GM03348 (cell line): ENCODE data around the gene SLC4A2.

Experiments
- DNase-seq: peaks from one replicate; pipeline ENCODE4 v3.0.0; 2012; ENCODE audit warnings: low spot score

SLC4A2 gene

DNA sequence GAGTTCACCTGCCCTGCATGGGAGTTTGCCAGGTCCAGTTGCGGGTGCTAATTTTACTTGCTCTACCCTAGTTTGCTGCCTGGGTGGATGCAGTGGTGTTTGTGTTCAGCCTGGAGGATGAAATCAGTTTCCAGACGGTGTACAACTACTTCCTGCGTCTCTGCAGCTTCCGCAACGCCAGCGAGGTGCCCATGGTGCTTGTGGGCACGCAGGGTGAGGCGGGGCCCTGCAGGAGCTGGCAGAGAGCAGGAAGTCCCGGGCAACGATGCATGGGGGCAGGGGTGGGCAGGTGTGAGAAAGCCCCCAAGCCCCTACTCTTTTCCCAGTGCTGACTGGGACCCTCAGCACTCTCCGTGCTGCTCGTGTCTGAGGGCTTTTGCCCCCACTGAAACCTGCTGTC, 58.2 kb downstream of the SLC4A2 start:
- DNase-seq: no peak

DNA sequence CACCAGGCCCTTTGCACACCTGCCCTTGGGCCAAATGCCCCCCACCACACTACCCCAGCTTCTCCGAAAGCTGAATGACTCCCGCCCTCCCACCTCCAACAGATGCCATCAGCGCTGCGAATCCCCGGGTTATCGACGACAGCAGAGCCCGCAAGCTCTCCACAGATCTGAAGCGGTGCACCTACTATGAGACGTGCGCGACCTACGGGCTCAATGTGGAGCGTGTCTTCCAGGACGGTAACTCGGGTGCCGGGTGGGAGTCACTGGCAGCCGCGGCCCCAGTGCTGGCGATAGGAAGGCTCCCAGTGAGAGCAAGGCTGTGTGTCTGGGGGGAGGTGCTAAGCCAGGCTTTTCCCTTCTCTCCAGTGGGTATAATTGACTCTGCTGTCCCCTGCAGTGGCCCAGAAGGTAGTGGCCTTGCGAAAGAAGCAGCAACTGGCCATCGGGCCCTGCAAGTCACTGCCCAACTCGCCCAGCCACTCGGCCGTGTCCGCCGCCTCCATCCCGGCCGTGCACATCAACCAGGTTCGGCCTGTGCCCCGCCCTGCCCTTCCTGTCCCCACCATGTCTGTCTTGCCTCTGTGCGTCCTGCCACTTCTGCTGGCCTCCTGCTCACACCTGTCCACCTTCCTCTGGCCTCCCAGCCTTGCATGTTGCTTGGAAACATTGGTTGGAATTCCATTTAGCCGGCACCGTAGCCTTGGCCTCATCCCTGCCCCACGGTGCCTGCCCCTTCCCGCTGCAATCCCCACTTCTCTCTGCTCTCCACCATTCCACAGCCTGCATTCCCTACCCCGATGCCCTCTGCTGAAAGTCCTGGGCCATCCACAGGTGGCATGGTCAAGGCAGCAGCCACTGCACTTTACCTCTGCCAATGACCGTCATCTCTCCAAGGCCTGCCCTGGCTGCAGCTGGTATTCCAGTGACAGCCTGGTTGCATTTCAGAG, 59.0 kb downstream of the SLC4A2 start:
- DNase-seq: no peak

DNA sequence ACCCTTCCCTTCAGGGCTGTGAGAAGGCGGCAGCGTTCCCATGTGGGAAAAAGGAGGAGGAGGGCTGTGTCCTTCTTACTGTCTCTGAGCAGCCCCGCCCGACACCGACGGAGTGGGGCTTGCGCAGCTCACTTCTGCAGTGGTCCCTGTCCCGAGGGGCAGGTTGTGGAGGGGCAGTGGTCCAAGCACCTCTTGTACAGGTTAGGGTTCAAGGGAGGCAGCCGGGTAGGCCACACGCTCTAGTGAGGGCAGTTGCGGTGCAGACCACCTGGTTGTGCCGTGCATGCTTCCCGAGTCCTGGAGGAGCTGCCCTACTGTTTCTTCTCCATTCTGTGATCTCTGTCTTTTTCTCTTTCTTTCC, 59.6 kb downstream of the SLC4A2 start:
- DNase-seq: no peak

DNA sequence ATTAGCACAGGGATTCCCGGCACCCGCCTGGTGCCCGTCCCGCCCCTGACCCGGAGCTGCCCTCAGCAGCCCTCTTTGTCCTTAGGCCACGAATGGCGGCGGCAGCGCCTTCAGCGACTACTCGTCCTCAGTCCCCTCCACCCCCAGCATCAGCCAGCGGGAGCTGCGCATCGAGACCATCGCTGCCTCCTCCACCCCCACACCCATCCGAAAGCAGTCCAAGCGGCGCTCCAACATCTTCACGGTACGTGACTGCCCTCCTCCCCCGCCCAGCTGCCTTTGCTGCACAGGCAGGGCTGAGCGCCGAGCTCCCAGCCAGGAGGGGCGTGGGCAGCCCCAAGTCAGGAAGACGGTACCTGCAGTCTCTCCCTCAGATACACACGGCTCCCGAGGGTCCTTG, 60.5 kb downstream of the SLC4A2 start:
- no peak for DNase-seq

DNA sequence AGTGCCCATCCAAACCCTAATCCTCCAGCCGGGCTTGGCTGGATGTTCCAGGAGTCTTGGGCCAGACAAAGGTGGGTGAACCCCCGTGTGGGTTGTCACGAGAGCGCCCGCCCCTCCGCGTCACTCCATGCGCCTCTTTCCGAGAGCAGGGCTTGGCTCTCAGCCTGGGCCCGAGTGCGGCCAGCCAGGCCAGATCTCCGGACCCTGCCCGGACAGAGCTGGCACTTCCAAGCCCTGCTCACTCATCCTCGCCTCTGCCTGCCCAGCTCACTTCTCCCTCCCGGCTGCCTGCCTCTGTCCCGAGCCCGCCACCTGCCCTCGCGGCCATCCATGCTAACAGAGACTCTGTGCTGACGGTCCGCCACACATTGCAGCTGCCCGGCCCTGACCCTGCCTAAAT, 61.5 kb downstream of the SLC4A2 start:
- DNase-seq: no peak

GRCh38 chr7:151121380-151122170, 62.2 kb downstream of the SLC4A2 start:
- DNase-seq: no peak

DNA sequence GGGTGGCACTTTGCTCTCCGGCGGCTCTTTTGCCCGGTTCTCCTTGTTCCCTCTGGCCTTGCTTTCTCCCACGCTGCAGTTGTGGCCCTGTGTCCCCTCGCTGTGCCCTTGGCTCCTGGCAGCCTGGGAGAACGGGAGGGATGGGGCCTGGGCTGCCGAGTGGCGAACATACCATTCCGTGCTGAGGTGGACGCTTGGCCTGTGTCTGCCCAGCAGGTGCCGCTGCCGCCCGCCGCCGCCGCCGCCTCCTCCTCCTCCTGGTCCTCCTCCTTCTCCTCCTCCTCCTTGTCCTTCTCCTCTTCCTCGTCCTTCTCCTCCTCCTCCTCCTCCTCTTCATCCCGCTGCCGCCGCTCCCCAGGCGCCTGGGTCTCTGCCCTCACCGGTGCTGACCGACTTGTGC, 62.9 kb downstream of the SLC4A2 start:
- no peak for DNase-seq

DNA sequence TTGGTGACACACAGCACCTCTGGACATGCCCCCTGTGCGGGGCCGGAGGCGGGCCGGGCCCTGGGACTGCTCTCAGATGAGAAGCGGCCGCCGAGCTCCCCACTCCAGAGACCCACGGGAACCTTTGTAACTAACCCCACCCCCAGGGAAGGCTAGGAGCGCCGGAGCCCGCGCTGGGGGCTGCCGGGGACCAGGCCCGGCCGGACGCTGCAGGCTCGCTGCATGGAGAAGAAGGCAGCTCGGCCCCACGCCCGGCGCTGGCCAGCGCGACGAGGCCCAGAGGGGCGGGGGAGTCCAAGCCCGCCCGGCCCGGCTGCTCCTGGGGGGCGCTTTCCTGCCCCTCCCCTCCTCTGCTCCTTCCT, 63.4 kb downstream of the SLC4A2 start:
- DNase-seq: no peak

DNA sequence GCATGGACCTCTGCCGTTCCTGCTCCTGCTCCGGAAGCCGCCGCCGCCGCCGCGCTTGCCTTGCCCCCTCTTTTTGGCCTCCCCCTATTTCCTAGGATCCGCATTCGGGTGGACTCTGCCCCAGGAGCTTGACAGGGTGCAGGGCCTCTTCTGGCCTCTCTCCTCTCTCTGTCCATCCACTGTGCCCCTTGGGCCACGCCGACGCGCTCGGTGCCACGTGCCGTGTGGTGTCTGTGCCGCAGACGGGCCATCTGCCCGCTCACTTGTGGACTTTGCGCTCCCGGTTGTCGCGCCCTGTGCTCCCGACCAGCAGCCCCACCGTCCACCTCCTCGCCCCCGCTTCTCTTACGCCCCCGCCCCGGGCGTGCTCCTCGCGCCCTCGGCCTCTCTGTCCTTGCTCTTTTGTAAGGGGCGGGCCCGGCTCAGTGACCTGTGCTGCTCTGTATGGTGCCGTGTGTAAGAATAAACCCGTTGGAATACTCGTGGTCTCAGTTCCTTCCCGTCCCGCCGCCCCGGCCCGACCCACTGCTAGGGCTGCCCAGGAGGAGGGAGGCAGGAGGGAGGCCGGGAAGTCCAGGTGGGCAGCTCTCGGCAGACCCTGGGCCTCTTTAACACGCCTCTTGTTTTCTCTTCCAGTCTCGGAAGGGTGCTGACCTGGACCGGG, 63.9 kb downstream of the SLC4A2 start:
- no peak for DNase-seq

DNA sequence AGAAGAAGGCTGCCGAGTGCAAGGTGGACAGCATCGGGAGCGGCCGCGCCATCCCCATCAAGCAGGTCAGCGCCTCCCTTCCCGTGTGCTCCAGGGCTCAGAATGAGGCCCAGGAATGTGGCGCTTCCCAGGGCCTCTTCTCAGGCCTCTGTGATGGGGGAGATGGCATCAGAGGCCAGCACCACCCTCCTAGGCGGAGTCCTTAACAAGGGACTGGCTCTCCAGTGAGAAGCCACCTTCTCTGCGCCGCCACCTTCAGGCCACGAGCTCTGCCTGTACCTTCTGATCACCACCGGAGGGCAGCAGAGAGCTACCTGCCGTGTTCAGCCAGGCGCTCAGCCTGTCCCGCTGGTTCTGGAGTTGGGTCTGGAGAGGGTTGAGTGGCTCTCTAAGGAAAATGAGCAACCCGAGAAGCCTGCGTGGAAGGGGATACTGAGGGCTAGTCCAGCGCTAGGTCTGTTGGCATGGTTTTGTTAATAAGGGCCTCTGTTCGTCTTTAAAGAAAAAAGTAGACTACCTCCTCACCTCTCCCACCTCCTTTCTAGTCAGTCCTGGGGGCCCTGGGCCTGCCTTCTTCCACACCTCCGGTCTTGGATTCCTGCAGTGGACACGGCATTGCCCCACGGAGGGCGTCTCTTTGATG, 64.6 kb downstream of the SLC4A2 start:
- peak; percentile 94 for DNase-seq

DNA sequence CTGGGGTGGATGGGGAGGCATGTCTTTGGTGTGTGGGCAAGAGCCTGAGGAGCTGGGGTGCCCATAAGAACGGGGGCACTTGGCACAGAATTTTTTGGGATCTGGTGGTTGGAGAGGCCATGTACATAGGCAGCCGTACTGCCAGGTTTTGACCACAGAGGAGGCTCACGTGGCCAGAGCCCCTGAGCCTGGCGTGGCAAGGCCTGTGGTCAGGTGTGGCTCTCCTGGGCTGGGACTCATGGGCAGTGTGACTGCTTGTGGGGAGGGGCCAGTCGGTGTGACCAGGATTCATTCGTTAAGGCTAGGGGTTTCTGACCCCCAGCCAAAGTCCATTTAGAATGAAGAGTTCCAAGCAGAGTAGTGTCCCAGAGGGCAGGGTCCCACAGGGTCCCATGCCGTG, 65.1 kb downstream of the SLC4A2 start:
- DNase-seq: no peak

- DNase-seq: no peak
Observed at GRCh38 chr7:151124899-151125399, 65.6 kb downstream of the SLC4A2 start.

DNA sequence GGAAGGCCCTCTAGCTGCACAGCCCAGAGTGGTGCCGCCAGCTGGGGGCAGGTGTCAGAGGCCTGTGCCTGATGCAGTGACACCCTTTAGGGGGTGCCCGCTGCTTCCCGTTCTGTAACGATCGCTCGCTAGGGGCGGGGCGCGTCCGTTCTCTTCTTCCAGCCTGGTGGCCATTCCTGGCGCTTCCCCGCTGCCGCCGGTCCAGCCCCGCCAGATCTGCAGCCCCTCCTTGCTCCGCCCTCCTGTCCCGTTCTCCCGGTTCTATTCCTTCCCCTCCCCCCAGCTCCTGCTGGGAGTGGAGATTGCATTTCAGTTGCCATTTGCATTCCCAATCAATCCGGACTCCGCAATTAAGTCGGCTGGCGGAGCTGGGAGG, 66.1 kb downstream of the SLC4A2 start:
- peak; percentile 32 for DNase-seq

- peak; percentile 29 for DNase-seq
Observed at GRCh38 chr7:151125846-151126481, 66.6 kb downstream of the SLC4A2 start.
